Caco-2 (cell line): ENCODE measurements around the gene PIGP. TPM values are rescaled to one million over a fixed set of nuclear protein-coding genes. Genes with fewer than 3 reads are reported as not detected.

ENCODE experiments used
- BruUV-seq: library from RNA; stranded (reverse); fragments of 400-500 nt; replicated peaks from 2 replicates; lab custom pipeline; 2021; lab: Mats Ljungman, UMichigan
- CTCF ChIA-PET: fragments of 300-600 bp; sonication (Branson Sonifier 250); formaldehyde crosslinking; loops from one replicate; lab custom pipeline; 2022; ENCODE audit warnings: antibody characterized with exemption; lab: Charles Lee
- POLR2A ChIA-PET: fragments of 300-600 bp; sonication (Branson Sonifier 250); formaldehyde crosslinking; loops from one replicate; lab custom pipeline; 2022; ENCODE audit warnings: antibody characterized with exemption; lab: Charles Lee
- DNase-seq, 2 experiments: peaks; one replicate each; pipeline versions ENCODE4 v3.0.0 to v3.0.0-alpha.2; 2020 to 2022
- H3K27me3 ChIP-seq: replicated peaks from 2 replicates; pipeline ENCODE4 v1.6.0; 2011; ENCODE audit warnings: low read length; ENCODE audit not compliant: control insufficient read depth, insufficient read depth
- H3K36me3 ChIP-seq: 2 replicates; pipeline ENCODE4 v1.5.1; 2011; ENCODE audit warnings: low read length; ENCODE audit not compliant: control insufficient read depth, insufficient read depth
- H3K4me1 ChIP-seq: fragments of 250-450 bp; sonication (Bioruptor Pico); 2 replicates; pipeline ENCODE4 v1.5.1; 2020; ENCODE audit warnings: mild to moderate bottlenecking
- H3K4me3 ChIP-seq: 2 replicates; pipeline ENCODE4 v1.5.1; 2011; ENCODE audit warnings: low read depth, mild to moderate bottlenecking, control low read depth, low read length
- H3K9me3 ChIP-seq: fragments of 250-450 bp; sonication (Bioruptor Pico); 2 replicates; pipeline ENCODE4 v1.5.1; 2020; ENCODE audit warnings: mild to moderate bottlenecking, moderate library complexity
- H3K27ac Mint-ChIP-seq: one replicate; pipeline ENCODE4 v1.8.0; 2022; ENCODE audit warnings: mixed read lengths; ENCODE audit not compliant: unreplicated experiment
- H3K27me3 Mint-ChIP-seq: one replicate; pipeline ENCODE4 v1.8.0; 2022; ENCODE audit warnings: mixed read lengths; ENCODE audit not compliant: insufficient read depth, unreplicated experiment
- H3K36me3 Mint-ChIP-seq: one replicate; pipeline ENCODE4 v1.8.0; 2022; ENCODE audit warnings: mild to moderate bottlenecking, mixed read lengths; ENCODE audit not compliant: insufficient read depth, unreplicated experiment
- H3K4me1 Mint-ChIP-seq: one replicate; pipeline ENCODE4 v1.8.0; 2022; ENCODE audit warnings: low read depth, mixed read lengths; ENCODE audit not compliant: unreplicated experiment
- H3K4me3 Mint-ChIP-seq: one replicate; pipeline ENCODE4 v1.8.0; 2022; ENCODE audit warnings: mild to moderate bottlenecking, moderate library complexity, mixed read lengths; ENCODE audit not compliant: unreplicated experiment
- H3K9me3 Mint-ChIP-seq: one replicate; pipeline ENCODE4 v1.8.0; 2022; ENCODE audit warnings: mixed read lengths; ENCODE audit not compliant: unreplicated experiment
- intact Hi-C: fragments of 100-400 bp; cut with micrococcal nuclease; formaldehyde crosslinking; loops from one replicate; pipeline ENCODE4 v1.10.0; 2022; ENCODE audit not compliant: unreplicated experiment
- total RNA-seq: library from RNA; stranded (reverse); gene quantifications from 2 replicates; pipeline ENCODE4 v1.2.3, GENCODE V29; 2022
- TF ChIP-seq, protein P1 (sequence below), 2 experiments: fragments of 200-600 bp in 1 of 2; IDR thresholded peaks; 1 replicate in 1 of 2; 2 replicates in 1 of 2; pipeline versions ENCODE4 v1.5.1 to v1.8.0; 2011 to 2022; ENCODE audit warnings: antibody characterized with exemption in 1 of 2, control low read depth in 1 of 2, inconsistent platforms in 1 of 2, low read depth in 1 of 2, low read length in 1 of 2, mild to moderate bottlenecking in 1 of 2, moderate library complexity in 1 of 2; ENCODE audit not compliant: insufficient read depth in 1 of 2, severe bottlenecking in 1 of 2, unreplicated experiment in 1 of 2

The PIGP gene
- total RNA-seq, 1 experiment from 2014 or later, result 23.4 TPM

DNA sequence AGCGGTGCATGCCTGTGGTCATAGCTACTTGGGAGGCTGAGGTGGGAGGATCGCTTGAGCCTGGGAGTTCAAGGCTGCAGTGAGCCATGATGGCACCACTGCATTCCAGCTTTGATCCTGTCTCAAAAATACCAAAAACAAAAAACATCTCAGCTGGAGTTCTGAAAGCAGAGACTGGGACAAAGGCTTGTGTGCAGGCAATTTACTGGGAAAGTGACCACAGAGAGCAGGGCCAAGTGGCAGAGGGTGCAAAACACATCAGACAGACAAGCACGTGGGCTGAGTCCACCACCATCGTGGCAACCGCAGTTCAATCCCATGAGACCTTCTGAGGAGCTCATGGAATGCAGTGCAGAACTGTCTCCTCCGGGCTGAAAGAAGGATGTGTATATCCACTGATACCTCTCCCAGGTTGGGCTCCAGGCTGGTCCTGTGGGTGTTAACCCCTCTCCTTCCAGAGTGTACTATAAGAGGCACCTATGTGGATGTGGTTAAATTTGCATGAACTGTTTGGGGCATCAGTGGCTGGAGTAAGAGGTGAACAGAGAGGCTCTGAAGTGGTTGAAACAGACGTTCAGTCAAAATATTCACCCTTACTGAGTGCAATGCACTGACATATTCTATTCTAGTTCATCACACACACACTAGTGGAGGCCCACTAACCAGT is 10.8 kb downstream of the PIGP start:
- Histone ChIP-seq H3K9me3 (no peaks in the 10 kb centered on the region), H3K27me3 (no peaks in the 10 kb centered on the region), H3K4me1 (peaks cover 13% of the 10 kb centered on the region), H3K4me3 (no peak overlapping the region), H3K36me3 (no peaks in the 10 kb centered on the region)
- no TSS peak for BruUV-seq
- Mint-ChIP-seq H3K4me3 (no peak overlapping the region), H3K27me3 (no peaks in the 10 kb centered on the region), H3K9me3 (no peaks in the 10 kb centered on the region), H3K36me3 (no peaks in the 10 kb centered on the region), H3K27ac (no peak overlapping the region), H3K4me1 (peaks cover 12% of the 10 kb centered on the region)
- ChIA-PET CTCF (no interaction called here), POLR2A (no interaction called here)
- intact Hi-C loops, result no loop called here
- no peak for DNase-seq
- TF ChIP-seq, protein P1, sequence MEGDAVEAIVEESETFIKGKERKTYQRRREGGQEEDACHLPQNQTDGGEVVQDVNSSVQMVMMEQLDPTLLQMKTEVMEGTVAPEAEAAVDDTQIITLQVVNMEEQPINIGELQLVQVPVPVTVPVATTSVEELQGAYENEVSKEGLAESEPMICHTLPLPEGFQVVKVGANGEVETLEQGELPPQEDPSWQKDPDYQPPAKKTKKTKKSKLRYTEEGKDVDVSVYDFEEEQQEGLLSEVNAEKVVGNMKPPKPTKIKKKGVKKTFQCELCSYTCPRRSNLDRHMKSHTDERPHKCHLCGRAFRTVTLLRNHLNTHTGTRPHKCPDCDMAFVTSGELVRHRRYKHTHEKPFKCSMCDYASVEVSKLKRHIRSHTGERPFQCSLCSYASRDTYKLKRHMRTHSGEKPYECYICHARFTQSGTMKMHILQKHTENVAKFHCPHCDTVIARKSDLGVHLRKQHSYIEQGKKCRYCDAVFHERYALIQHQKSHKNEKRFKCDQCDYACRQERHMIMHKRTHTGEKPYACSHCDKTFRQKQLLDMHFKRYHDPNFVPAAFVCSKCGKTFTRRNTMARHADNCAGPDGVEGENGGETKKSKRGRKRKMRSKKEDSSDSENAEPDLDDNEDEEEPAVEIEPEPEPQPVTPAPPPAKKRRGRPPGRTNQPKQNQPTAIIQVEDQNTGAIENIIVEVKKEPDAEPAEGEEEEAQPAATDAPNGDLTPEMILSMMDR (IDR thresholded peaks at IDR 0.05; ENCODE audit: insufficient read depth in 1 of 2, low read depth in 1 of 2, low read length in 1 of 2, severe bottlenecking in 1 of 2, unreplicated experiment in 1 of 2), result no peak

DNA sequence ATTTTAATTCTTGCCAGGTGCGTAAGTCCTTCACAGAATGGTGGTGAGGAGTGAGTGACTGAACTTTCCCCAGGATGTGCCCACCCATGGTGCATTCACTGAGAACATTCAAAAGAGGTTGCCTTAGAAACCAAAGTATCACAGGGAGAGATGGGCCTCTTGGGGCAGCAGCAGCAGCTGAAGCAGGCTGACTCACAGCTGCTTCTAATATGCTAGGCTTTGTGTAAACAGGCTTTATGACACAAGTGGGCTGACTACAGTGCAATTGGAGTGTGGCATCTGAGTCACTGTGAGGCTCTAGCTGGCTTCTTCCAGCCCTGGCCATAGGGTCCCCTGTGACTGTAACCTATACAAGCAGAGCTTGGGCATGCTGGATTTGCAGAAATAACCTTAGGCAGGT is 12.6 kb downstream of the PIGP start:
- ChIA-PET CTCF (interaction anchor here (0.7 to 1.0 kb wide), 2 partner anchors 9 to 83 kb away, joined by 3 to 4 read pairs; no protein-coding TSS in a partner anchor), POLR2A (interaction anchor here (0.5 kb wide), 1 partner anchor 9 kb away, joined by 4 read pairs; no protein-coding TSS in a partner anchor)
- Histone ChIP-seq H3K27me3 (no peaks in the 10 kb centered on the region), H3K4me1 (peaks cover 13% of the 10 kb centered on the region), H3K4me3 (no peak overlapping the region), H3K36me3 (no peaks in the 10 kb centered on the region), H3K9me3 (no peaks in the 10 kb centered on the region)
- no TSS peak for BruUV-seq
- H3K4me3 Mint-ChIP-seq, result no peak overlapping the region
- peak overlapping the region; percentile 70 for H3K27ac Mint-ChIP-seq
- intact Hi-C loops, result loop anchor here (1.0 kb wide), 1 partner anchor 12 kb away; no protein-coding TSS in a partner anchor
- H3K27me3 Mint-ChIP-seq, result no peaks in the 10 kb centered on the region
- H3K9me3 Mint-ChIP-seq, result peaks cover 12% of the 10 kb centered on the region
- peak; percentile 73 to 75 for DNase-seq
- H3K36me3 Mint-ChIP-seq, result no peaks in the 10 kb centered on the region
- TF ChIP-seq, protein P1 (IDR thresholded peaks at IDR 0.05; ENCODE audit: insufficient read depth in 1 of 2, low read depth in 1 of 2, low read length in 1 of 2, severe bottlenecking in 1 of 2, unreplicated experiment in 1 of 2), result peak in 1 of 2 experiments; percentile 39
- H3K4me1 Mint-ChIP-seq, result peaks cover 12% of the 10 kb centered on the region

DNA sequence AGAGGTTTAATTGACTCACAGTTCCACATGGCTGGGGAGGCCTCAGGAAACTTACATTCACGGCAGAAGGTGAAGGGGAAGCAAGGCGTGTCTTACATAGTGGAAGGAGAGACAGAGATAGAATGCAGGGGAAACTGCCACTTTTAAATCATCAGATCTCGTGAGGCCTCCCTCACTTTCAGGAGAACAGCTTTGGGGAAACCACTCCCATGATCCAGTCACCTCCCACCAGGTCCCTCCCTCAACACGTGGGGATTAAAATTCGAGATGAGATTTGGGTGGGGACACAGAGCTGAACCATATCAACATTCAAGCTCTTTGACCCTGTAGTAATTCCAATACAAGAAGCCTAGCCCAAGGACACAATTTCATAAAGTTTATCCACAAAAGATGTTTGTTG is 13.7 kb downstream of the PIGP start:
- H3K27me3 Mint-ChIP-seq, result no peaks in the 10 kb centered on the region
- H3K4me1 Mint-ChIP-seq, result peaks cover 12% of the 10 kb centered on the region
- Histone ChIP-seq H3K4me3 (no peak overlapping the region), H3K9me3 (no peaks in the 10 kb centered on the region), H3K27me3 (no peaks in the 10 kb centered on the region), H3K4me1 (peaks cover 13% of the 10 kb centered on the region), H3K36me3 (no peaks in the 10 kb centered on the region)
- H3K9me3 Mint-ChIP-seq, result peaks cover 12% of the 10 kb centered on the region
- ChIA-PET CTCF (interaction anchor here (0.5 kb wide), 1 partner anchor 46 kb away, joined by 5 read pairs; no protein-coding TSS in a partner anchor), POLR2A (no interaction called here)
- no peak overlapping the region for H3K27ac Mint-ChIP-seq
- no TSS peak for BruUV-seq
- H3K36me3 Mint-ChIP-seq, result no peaks in the 10 kb centered on the region
- no peak overlapping the region for H3K4me3 Mint-ChIP-seq
- TF ChIP-seq, protein P1 (IDR thresholded peaks at IDR 0.05; ENCODE audit: insufficient read depth in 1 of 2, low read depth in 1 of 2, low read length in 1 of 2, severe bottlenecking in 1 of 2, unreplicated experiment in 1 of 2), result no peak
- no peak for DNase-seq
- intact Hi-C loops, result no loop called here
